ENCODE data around the gene NOL9. TPM values are rescaled to one million over a fixed set of nuclear protein-coding genes. Genes with fewer than 3 reads are reported as not detected.
"Not testable (repeated sequence)": the region's sequence is repeated elsewhere in the genome, so short reads cannot be mapped to it uniquely, and the experiment has no call there.

Gene NOL9
- total RNA-seq (10 to 100 TPM; 22.1 to 25.3 TPM), polyA plus RNA-seq (ENCODE audit: insufficient read length in 2 of 2) (10 to 100 TPM; 13.2 to 26.2 TPM)
- long read RNA-seq, donor 1 = 0 reads
- long read RNA-seq, donor 2 = 0 reads
- long read RNA-seq, donor 3, full-length matches to known transcripts = 1 of 1 reads
- long read RNA-seq, donor 3, partial matches to known transcripts = 0 of 1 reads
- long read RNA-seq, donor 3, other reads (novel, unspliced or antisense) = 0 of 1 reads
- long read RNA-seq, donor 4, partial matches to known transcripts = 0 of 1 reads
- long read RNA-seq, donor 4, other reads (novel, unspliced or antisense) = 0 of 1 reads

GRCh38 chr1:6554031-6554906 lies at the start of gene NOL9:
TSS of gene NOL9 (minus strand) at chr1:6554513. CDS start at chr1:6554502, 11 bp downstream.
- no peak within 1 kb of the TSS for H3K27ac ChIP-seq (ENCODE audit: low read depth, low read length)
- WGBS (ENCODE audit: insufficient coverage) = 3% methylated on average over 86 of the region's 87 CpGs

GRCh38 chr1:6603238-6603914 lies 49.1 kb upstream of the NOL9 start:
- H3K4me1 ChIP-seq (ENCODE audit: control insufficient read depth, insufficient read depth, low read length) = peaks cover 50% of the 10 kb centered on the region

More at GRCh38 chr1:6554031-6554906, at the start of gene NOL9:
- Histone ChIP-seq H3K27me3 (ENCODE audit: control insufficient read depth, insufficient read depth, low read length) (no peaks in the 10 kb centered on the region), H3K9me3 (ENCODE audit: control insufficient read depth, insufficient read depth, low read length) (no peaks in the 10 kb centered on the region), H3K4me1 (ENCODE audit: control insufficient read depth, insufficient read depth, low read length) (peaks cover 24% of the 10 kb centered on the region), H3K4me3 (ENCODE audit: low read depth, low read length) (peak within 1 kb of the TSS; percentile 86), H3K36me3 (ENCODE audit: control insufficient read depth, insufficient read depth, low read length) (peaks cover 22% of the 10 kb centered on the region)
- DNase-seq (ENCODE audit: low read depth in 4 of 6, low spot score in 6 of 6) = peak; percentile 83 to 98 (median 91)

GRCh38 chr1:6602669-6603237 lies 48.4 kb upstream of the NOL9 start, which contains the start of gene KLHL21:
TSS of gene KLHL21 (minus strand) at chr1:6602869. CDS start at chr1:6602817, 52 bp downstream.
- WGBS (ENCODE audit: insufficient coverage) = under 1% methylated on average over 83 of the region's 84 CpGs
- peaks cover 54% of the 10 kb centered on the region for H3K4me1 ChIP-seq (ENCODE audit: control insufficient read depth, insufficient read depth, low read length)
- no peaks in the 10 kb centered on the region for H3K27me3 ChIP-seq (ENCODE audit: control insufficient read depth, insufficient read depth, low read length)
- peak within 1 kb of the TSS; percentile 99 for H3K27ac ChIP-seq (ENCODE audit: low read depth, low read length)
- peak in 3 of 6 donors; percentile 50 to 93 (median 88) for DNase-seq (ENCODE audit: low read depth in 4 of 6, low spot score in 6 of 6)
- H3K4me3 ChIP-seq (ENCODE audit: low read depth, low read length) = peak within 1 kb of the TSS; percentile 76
- H3K9me3 ChIP-seq (ENCODE audit: control insufficient read depth, insufficient read depth, low read length) = no peaks in the 10 kb centered on the region
- H3K36me3 ChIP-seq (ENCODE audit: control insufficient read depth, insufficient read depth, low read length) = peaks cover 18% of the 10 kb centered on the region

More at GRCh38 chr1:6603238-6603914, 49.1 kb upstream of the NOL9 start:
- Histone ChIP-seq H3K4me3 (ENCODE audit: low read depth, low read length) (peak overlapping the region; percentile 51), H3K9me3 (ENCODE audit: control insufficient read depth, insufficient read depth, low read length) (no peaks in the 10 kb centered on the region), H3K27me3 (ENCODE audit: control insufficient read depth, insufficient read depth, low read length) (no peaks in the 10 kb centered on the region), H3K27ac (ENCODE audit: low read depth, low read length) (peak overlapping the region; percentile 99), H3K36me3 (ENCODE audit: control insufficient read depth, insufficient read depth, low read length) (peaks cover 12% of the 10 kb centered on the region)
- WGBS (ENCODE audit: insufficient coverage) = under 1% methylated on average over 30 of the region's 36 CpGs
- DNase-seq (ENCODE audit: low read depth in 4 of 6, low spot score in 6 of 6) = peak in 3 of 6 donors; percentile 60 to 88 (median 73)

- H3K4me1 ChIP-seq (ENCODE audit: control insufficient read depth, insufficient read depth, low read length) = peaks cover 60% of the 10 kb centered on the region
- DNase-seq (ENCODE audit: low read depth in 4 of 6, low spot score in 6 of 6) = peak in 1 of 6 donors; percentile 42
- under 1% methylated on average over 103 of the region's 103 CpGs for WGBS (ENCODE audit: insufficient coverage)
- peak overlapping the region; percentile 76 for H3K4me3 ChIP-seq (ENCODE audit: low read depth, low read length)
- H3K9me3 ChIP-seq (ENCODE audit: control insufficient read depth, insufficient read depth, low read length) = no peaks in the 10 kb centered on the region
- no peaks in the 10 kb centered on the region for H3K27me3 ChIP-seq (ENCODE audit: control insufficient read depth, insufficient read depth, low read length)
- peaks cover 24% of the 10 kb centered on the region for H3K36me3 ChIP-seq (ENCODE audit: control insufficient read depth, insufficient read depth, low read length)
- H3K27ac ChIP-seq (ENCODE audit: low read depth, low read length) = peak overlapping the region; percentile 71
These were observed 47.8 kb upstream of the NOL9 start for GRCh38 chr1:6601923-6602668.

GRCh38 chr1:6601049-6601922 lies 47.0 kb upstream of the NOL9 start:
- H3K27me3 ChIP-seq (ENCODE audit: control insufficient read depth, insufficient read depth, low read length) = no peaks in the 10 kb centered on the region
- peaks cover 31% of the 10 kb centered on the region for H3K36me3 ChIP-seq (ENCODE audit: control insufficient read depth, insufficient read depth, low read length)
- no peaks in the 10 kb centered on the region for H3K9me3 ChIP-seq (ENCODE audit: control insufficient read depth, insufficient read depth, low read length)
- peaks cover 66% of the 10 kb centered on the region for H3K4me1 ChIP-seq (ENCODE audit: control insufficient read depth, insufficient read depth, low read length)
- peak overlapping the region; percentile 76 for H3K4me3 ChIP-seq (ENCODE audit: low read depth, low read length)
- peak in 2 of 6 donors; percentile 62 to 77 for DNase-seq (ENCODE audit: low read depth in 4 of 6, low spot score in 6 of 6)
- peak overlapping the region; percentile 71 for H3K27ac ChIP-seq (ENCODE audit: low read depth, low read length)
- WGBS (ENCODE audit: insufficient coverage) = under 1% methylated on average over 37 of the region's 40 CpGs

DNA sequence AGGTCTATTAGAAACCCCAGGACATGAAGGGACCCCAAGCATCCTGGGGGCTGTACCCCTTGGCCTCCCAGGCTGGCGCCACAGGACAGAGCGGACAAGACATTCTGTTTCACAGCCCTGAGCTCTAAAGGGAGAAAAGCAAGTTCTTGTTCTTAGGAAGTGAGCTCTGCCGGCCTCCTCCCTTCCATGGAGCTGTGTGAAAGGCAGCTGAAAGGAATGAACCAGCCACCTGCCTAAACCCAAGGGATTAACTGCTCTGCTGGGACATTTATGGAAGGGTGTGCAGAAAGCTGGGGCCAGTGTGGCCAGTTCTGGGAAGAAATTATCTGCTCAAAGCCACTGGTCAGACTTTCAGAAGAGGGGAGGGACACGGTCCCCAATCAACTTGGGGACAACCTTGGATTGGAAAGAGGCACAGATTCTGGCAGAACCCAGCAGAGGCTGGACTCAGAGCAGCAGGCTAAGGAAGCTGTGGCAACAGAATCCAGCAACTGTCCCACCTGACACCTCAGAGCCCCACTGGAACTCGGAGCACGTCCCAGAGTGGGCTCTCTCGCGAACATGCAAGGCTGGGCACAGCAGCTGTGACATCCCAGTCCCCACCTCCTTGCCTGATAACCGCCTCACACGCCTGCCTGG lies 46.2 kb upstream of the NOL9 start:
- Histone ChIP-seq H3K9me3 (ENCODE audit: control insufficient read depth, insufficient read depth, low read length) (no peaks in the 10 kb centered on the region), H3K4me1 (ENCODE audit: control insufficient read depth, insufficient read depth, low read length) (peaks cover 66% of the 10 kb centered on the region), H3K27me3 (ENCODE audit: control insufficient read depth, insufficient read depth, low read length) (no peaks in the 10 kb centered on the region), H3K36me3 (ENCODE audit: control insufficient read depth, insufficient read depth, low read length) (peaks cover 39% of the 10 kb centered on the region), H3K4me3 (ENCODE audit: low read depth, low read length) (peak overlapping the region; percentile 76), H3K27ac (ENCODE audit: low read depth, low read length) (peak overlapping the region; percentile 71)
- no peak for DNase-seq (ENCODE audit: low read depth in 4 of 6, low spot score in 6 of 6)
- 19% methylated on average over 9 of the region's 10 CpGs for WGBS (ENCODE audit: insufficient coverage)

DNA sequence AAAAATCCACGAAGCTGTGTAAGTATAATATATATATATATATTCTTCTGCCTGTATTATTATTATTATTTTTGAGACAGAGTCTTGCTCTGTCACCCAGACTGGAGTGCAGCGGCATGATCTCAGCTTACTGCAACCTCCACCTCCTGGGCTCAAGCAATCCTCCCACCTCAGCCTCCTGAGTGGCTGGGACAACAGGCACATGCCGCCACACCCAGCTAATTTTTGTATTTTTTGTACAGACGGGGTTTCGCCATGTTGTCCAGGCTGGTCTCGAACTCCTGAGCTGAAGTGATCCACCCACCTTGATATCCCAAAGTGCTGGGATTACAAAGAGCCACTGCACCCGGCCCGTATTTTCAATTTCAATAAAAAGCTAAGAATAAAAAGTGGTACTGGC lies 45.7 kb upstream of the NOL9 start:
- H3K27ac ChIP-seq (ENCODE audit: low read depth, low read length); H3K9me3 ChIP-seq (ENCODE audit: control insufficient read depth, insufficient read depth, low read length); H3K4me3 ChIP-seq (ENCODE audit: low read depth, low read length); DNase-seq (ENCODE audit: low read depth in 4 of 6, low spot score in 6 of 6); H3K27me3 ChIP-seq (ENCODE audit: control insufficient read depth, insufficient read depth, low read length): not testable (repeated sequence)
- peaks cover 66% of the 10 kb centered on the region for H3K4me1 ChIP-seq (ENCODE audit: control insufficient read depth, insufficient read depth, low read length)
- WGBS (ENCODE audit: insufficient coverage) = 80% methylated on average over 1 of the region's 8 CpGs
- H3K36me3 ChIP-seq (ENCODE audit: control insufficient read depth, insufficient read depth, low read length) = peaks cover 43% of the 10 kb centered on the region
